ENCODE results near the gene SHROOM3. TPM values are rescaled to one million over a fixed set of nuclear protein-coding genes. Genes with fewer than 3 reads are reported as not detected.

SHROOM3 gene
- total RNA-seq, 2 donors from 2014 or later = 18.1 to 21.8 TPM

GRCh38 chr4:76502886-76503285 is 67.9 kb downstream of the SHROOM3 start:
- Mint-ChIP-seq H3K27me3 (ENCODE audit: insufficient read depth) (no peaks in the 10 kb centered on the region), H3K9me3 (no peaks in the 10 kb centered on the region), H3K36me3 (ENCODE audit: low read depth) (no peaks in the 10 kb centered on the region), H3K4me3 (no peak overlapping the region), H3K4me1 (no peaks in the 10 kb centered on the region), H3K27ac (no peak overlapping the region)
- Histone ChIP-seq H3K27me3 (ENCODE audit: control insufficient read depth, insufficient read depth, low read length, poor library complexity, severe bottlenecking) (no peaks in the 10 kb centered on the region), H3K36me3 (ENCODE audit: control insufficient read depth, insufficient read depth, low read length) (no peaks in the 10 kb centered on the region), H3K4me1 (ENCODE audit: control insufficient read depth, insufficient read depth, low read length) (no peaks in the 10 kb centered on the region), H3K9ac (ENCODE audit: extremely low read depth, low read length, poor library complexity, severe bottlenecking) (no peak overlapping the region), H3K27ac (ENCODE audit: low read depth, low read length) (no peak overlapping the region), H3K4me3 (ENCODE audit: low read length) (no peak overlapping the region), H3K9me3 (ENCODE audit: control insufficient read depth, low read length) (no peaks in the 10 kb centered on the region)
- DNase-seq = no peak
- TF ChIP-seq CTCF (conservative IDR thresholded peaks at IDR 0.05) = no peak
- WGBS, 2 experiments (ENCODE audit: insufficient coverage in 1 of 2, insufficient read length in 1 of 2) = no CpG with 5 or more reads among the region's 1 CpG

- H3K4me1 Mint-ChIP-seq = no peaks in the 10 kb centered on the region
- WGBS, 2 experiments (ENCODE audit: insufficient coverage in 1 of 2, insufficient read length in 1 of 2) = 93% methylated on average over 2 of the region's 2 CpGs; no CpG with 5 or more reads in 1 of the 2 experiments
- peak; percentile 87 for TF ChIP-seq CTCF (conservative IDR thresholded peaks at IDR 0.05)
- no peak for DNase-seq
- H3K27me3 ChIP-seq (ENCODE audit: control insufficient read depth, insufficient read depth, low read length, poor library complexity, severe bottlenecking) = no peaks in the 10 kb centered on the region
- H3K4me1 ChIP-seq (ENCODE audit: control insufficient read depth, insufficient read depth, low read length) = no peaks in the 10 kb centered on the region
- no peak overlapping the region for H3K27ac Mint-ChIP-seq
- H3K9ac ChIP-seq (ENCODE audit: extremely low read depth, low read length, poor library complexity, severe bottlenecking) = no peak overlapping the region
- no peak overlapping the region for H3K4me3 Mint-ChIP-seq
- H3K4me3 ChIP-seq (ENCODE audit: low read length) = no peak overlapping the region
- no peaks in the 10 kb centered on the region for H3K9me3 ChIP-seq (ENCODE audit: control insufficient read depth, low read length)
- no peaks in the 10 kb centered on the region for H3K27me3 Mint-ChIP-seq (ENCODE audit: insufficient read depth)
- no peak overlapping the region for H3K27ac ChIP-seq (ENCODE audit: low read depth, low read length)
- no peaks in the 10 kb centered on the region for H3K36me3 ChIP-seq (ENCODE audit: control insufficient read depth, insufficient read depth, low read length)
- no peaks in the 10 kb centered on the region for H3K9me3 Mint-ChIP-seq
- no peaks in the 10 kb centered on the region for H3K36me3 Mint-ChIP-seq (ENCODE audit: low read depth)
Measured at GRCh38 chr4:76504613-76505465, 69.8 kb downstream of the SHROOM3 start.

GRCh38 chr4:76511947-76512346 is 76.9 kb downstream of the SHROOM3 start:
- no peaks in the 10 kb centered on the region for H3K27me3 ChIP-seq (ENCODE audit: control insufficient read depth, insufficient read depth, low read length, poor library complexity, severe bottlenecking)
- Mint-ChIP-seq H3K27me3 (ENCODE audit: insufficient read depth) (no peaks in the 10 kb centered on the region), H3K4me1 (peaks cover 3% of the 10 kb centered on the region), H3K27ac (no peak overlapping the region), H3K9me3 (peaks cover 5% of the 10 kb centered on the region), H3K36me3 (ENCODE audit: low read depth) (no peaks in the 10 kb centered on the region), H3K4me3 (no peak overlapping the region)
- H3K9me3 ChIP-seq (ENCODE audit: control insufficient read depth, low read length) = peaks cover 8% of the 10 kb centered on the region
- 86 to 92% methylated on average over 1 of the region's 1 CpG for WGBS, 2 experiments (ENCODE audit: insufficient coverage in 1 of 2, insufficient read length in 1 of 2)
- no peak for DNase-seq
- no peak overlapping the region for H3K4me3 ChIP-seq (ENCODE audit: low read length)
- TF ChIP-seq CTCF (conservative IDR thresholded peaks at IDR 0.05) = no peak
- H3K9ac ChIP-seq (ENCODE audit: extremely low read depth, low read length, poor library complexity, severe bottlenecking) = no peak overlapping the region
- no peaks in the 10 kb centered on the region for H3K36me3 ChIP-seq (ENCODE audit: control insufficient read depth, insufficient read depth, low read length)
- H3K27ac ChIP-seq (ENCODE audit: low read depth, low read length) = no peak overlapping the region
- H3K4me1 ChIP-seq (ENCODE audit: control insufficient read depth, insufficient read depth, low read length) = no peaks in the 10 kb centered on the region

Measured in endodermal cell (in vitro differentiated cells).